DOHH2 (cell line): ENCODE data around the gene LINGO1.

Source experiments
- H3F3A ChIP-seq: fragments of 200-600 bp; sonication (generic), shearing (Covaris generic); 2 replicates; pipeline ENCODE4 v1.6.0; 2016; ENCODE audit warnings: antibody characterized with exemption, mild to moderate bottlenecking; ENCODE audit not compliant: control insufficient read depth, insufficient read depth
- H3K27ac ChIP-seq: fragments of 200-600 bp; sonication (generic); 2 replicates; pipeline ENCODE4 v1.5.1; 2014; ENCODE audit warnings: low read depth, mild to moderate bottlenecking, low read length, moderate library complexity
- H3K27me3 ChIP-seq: fragments of 200-600 bp; sonication (generic); 2 replicates; pipeline ENCODE4 v1.6.1; 2014; ENCODE audit warnings: mild to moderate bottlenecking, low read length, mixed read lengths; ENCODE audit not compliant: control insufficient read depth
- H3K36me3 ChIP-seq: fragments of 200-600 bp; sonication (generic); 2 replicates; pipeline ENCODE4 v1.6.1; 2014; ENCODE audit warnings: mild to moderate bottlenecking, low read length, moderate library complexity, mixed read lengths; ENCODE audit not compliant: control insufficient read depth
- H3K4me1 ChIP-seq: fragments of 200-600 bp; sonication (generic); 2 replicates; pipeline ENCODE4 v1.6.1; 2014; ENCODE audit warnings: mild to moderate bottlenecking, low read length, mixed read lengths; ENCODE audit not compliant: control insufficient read depth
- H3K4me2 ChIP-seq: fragments of 200-600 bp; sonication (generic); 2 replicates; pipeline ENCODE4 v1.6.0; 2014; ENCODE audit warnings: mild to moderate bottlenecking, low read length, moderate library complexity
- H3K4me3 ChIP-seq: fragments of 200-600 bp; sonication (generic); 2 replicates; pipeline ENCODE4 v1.5.1; 2014; ENCODE audit warnings: mild to moderate bottlenecking, low read length, mixed read lengths
- H3K79me2 ChIP-seq: fragments of 200-600 bp; sonication (generic); 2 replicates; pipeline ENCODE4 v1.6.1; 2014; ENCODE audit warnings: mild to moderate bottlenecking, low read length, mixed read lengths; ENCODE audit not compliant: control insufficient read depth
- H3K9me2 ChIP-seq: fragments of 200-600 bp; sonication (generic); replicated peaks from 2 replicates; pipeline ENCODE4 v1.6.1; 2014; ENCODE audit warnings: mild to moderate bottlenecking, low read length, mixed read lengths; ENCODE audit not compliant: control insufficient read depth
- H3K9me3 ChIP-seq: fragments of 200-600 bp; sonication (generic); 2 replicates; pipeline ENCODE4 v1.6.1; 2014; ENCODE audit warnings: antibody characterized with exemption, low read length, mixed read lengths; ENCODE audit not compliant: control insufficient read depth, insufficient read depth
- H4K20me1 ChIP-seq: fragments of 200-600 bp; sonication (generic); 2 replicates; pipeline ENCODE4 v1.6.0; 2014; ENCODE audit warnings: low read depth, mild to moderate bottlenecking, antibody characterized with exemption, low read length, moderate library complexity; ENCODE audit not compliant: control insufficient read depth, insufficient read depth
- EZH2phosphoT487 ChIP-seq: fragments of 200-600 bp; sonication (generic); IDR thresholded peaks from 2 replicates; pipeline ENCODE4 v1.6.1; 2017; ENCODE audit warnings: borderline replicate concordance, mild to moderate bottlenecking, antibody characterized with exemption, low read length, moderate library complexity, mixed read lengths
- TF ChIP-seq, protein P1 (sequence below): fragments of 200-600 bp; sonication (generic); IDR thresholded peaks from one replicate; pipeline ENCODE4 v1.5.1; 2014; ENCODE audit warnings: antibody characterized with exemption, mild to moderate bottlenecking, low read depth, low read length; ENCODE audit not compliant: poor library complexity, severe bottlenecking

Gene LINGO1

DNA sequence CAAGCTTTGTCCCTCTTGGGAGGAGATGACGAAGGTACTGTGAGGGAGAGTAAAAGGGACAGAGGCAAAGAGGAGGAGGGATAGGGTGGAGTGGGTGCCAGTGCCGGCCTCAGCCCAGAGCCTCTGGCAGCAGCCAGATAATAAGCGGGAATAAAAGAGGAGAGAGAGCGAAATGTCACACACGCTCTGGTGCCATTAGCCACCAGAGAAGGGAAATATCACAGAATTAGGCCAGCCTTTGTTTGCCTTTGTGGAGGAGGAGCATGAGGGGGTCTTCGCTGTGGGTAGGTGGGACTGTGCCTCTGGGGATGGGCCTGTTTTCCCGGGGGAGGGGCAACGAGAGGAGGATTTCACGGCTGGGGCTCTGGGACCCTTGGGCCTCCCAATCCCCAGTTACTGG lies 67.8 kb downstream of the LINGO1 start:
- Histone ChIP-seq H3K9me2 (no peaks in the 10 kb centered on the region), H3K27ac (no peak overlapping the region), H3K36me3 (no peaks in the 10 kb centered on the region), H3K4me3 (no peak overlapping the region), H3K4me1 (no peaks in the 10 kb centered on the region), H3K27me3 (peaks cover 4% of the 10 kb centered on the region; the same call in 1 of the 2 replicates), H3K79me2 (no peaks in the 10 kb centered on the region), H3F3A (no peaks in the 10 kb centered on the region), H3K9me3 (no peaks in the 10 kb centered on the region), H4K20me1 (no peaks in the 10 kb centered on the region), H3K4me2 (no peak overlapping the region)
- no peak for TF ChIP-seq EZH2phosphoT487
- TF ChIP-seq, protein P1, sequence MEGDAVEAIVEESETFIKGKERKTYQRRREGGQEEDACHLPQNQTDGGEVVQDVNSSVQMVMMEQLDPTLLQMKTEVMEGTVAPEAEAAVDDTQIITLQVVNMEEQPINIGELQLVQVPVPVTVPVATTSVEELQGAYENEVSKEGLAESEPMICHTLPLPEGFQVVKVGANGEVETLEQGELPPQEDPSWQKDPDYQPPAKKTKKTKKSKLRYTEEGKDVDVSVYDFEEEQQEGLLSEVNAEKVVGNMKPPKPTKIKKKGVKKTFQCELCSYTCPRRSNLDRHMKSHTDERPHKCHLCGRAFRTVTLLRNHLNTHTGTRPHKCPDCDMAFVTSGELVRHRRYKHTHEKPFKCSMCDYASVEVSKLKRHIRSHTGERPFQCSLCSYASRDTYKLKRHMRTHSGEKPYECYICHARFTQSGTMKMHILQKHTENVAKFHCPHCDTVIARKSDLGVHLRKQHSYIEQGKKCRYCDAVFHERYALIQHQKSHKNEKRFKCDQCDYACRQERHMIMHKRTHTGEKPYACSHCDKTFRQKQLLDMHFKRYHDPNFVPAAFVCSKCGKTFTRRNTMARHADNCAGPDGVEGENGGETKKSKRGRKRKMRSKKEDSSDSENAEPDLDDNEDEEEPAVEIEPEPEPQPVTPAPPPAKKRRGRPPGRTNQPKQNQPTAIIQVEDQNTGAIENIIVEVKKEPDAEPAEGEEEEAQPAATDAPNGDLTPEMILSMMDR = no peak

DNA sequence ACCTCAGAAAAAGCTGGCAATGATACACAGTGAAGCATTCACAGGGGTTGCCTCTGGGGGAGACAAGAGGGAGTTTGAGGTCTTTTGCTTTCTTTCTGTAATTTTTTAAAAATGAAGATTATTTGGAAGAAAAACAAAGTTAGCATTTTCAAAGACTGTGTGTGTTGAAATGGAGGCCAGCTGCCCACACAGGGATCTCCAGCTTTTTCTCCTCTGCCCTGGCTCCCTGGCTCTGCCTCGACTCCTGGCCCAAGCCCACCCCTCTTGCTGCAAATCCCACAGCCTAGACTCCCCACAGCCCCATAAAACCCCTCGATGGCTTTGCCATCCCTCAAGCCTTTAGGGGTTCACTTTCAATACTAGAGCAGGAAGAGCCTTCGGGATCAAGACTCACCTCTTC lies 68.4 kb downstream of the LINGO1 start:
- H3K79me2 ChIP-seq = no peaks in the 10 kb centered on the region

DNA sequence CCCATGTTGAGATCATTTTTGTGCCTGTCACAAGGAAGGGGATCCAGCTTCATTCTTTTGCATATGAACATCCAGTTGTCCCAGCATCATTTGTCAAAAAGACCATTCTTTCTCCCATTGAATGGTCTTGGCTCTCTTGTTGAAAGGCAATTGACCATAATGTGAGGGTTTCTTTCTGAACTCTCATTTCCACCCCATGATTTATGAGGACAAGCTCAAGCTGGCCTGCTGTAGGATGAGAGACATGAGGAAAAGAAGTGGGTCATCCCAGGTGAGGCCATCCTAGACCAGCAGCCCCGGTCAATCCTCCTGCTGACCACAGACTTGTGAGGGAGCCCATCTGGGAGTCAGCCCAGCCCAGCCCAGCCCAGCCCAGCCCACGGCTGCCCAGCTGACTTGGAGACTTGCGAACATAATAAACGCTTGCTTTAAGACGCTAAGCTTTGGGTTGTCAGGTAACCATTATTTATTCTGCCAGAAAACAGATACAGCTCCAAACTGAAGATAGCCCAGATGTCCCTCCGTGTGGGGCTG lies 69.0 kb downstream of the LINGO1 start:
- H3K4me3 ChIP-seq = no peak overlapping the region
- TF ChIP-seq, protein P1 = no peak
- no peak for TF ChIP-seq EZH2phosphoT487
- H4K20me1 ChIP-seq = no peaks in the 10 kb centered on the region
- H3K9me2 ChIP-seq = no peaks in the 10 kb centered on the region
- H3K27ac ChIP-seq = no peak overlapping the region
- no peaks in the 10 kb centered on the region for H3K36me3 ChIP-seq
- peaks cover 4% of the 10 kb centered on the region; the same call in 1 of the 2 replicates for H3K27me3 ChIP-seq
- no peaks in the 10 kb centered on the region for H3K79me2 ChIP-seq
- no peaks in the 10 kb centered on the region for H3K4me1 ChIP-seq
- no peak overlapping the region for H3K4me2 ChIP-seq
- H3F3A ChIP-seq = no peaks in the 10 kb centered on the region
- H3K9me3 ChIP-seq = no peaks in the 10 kb centered on the region

More for the DNA sequence above, 68.4 kb downstream of the LINGO1 start:
- Histone ChIP-seq H3K9me3 (no peaks in the 10 kb centered on the region), H3K4me3 (no peak overlapping the region), H4K20me1 (no peaks in the 10 kb centered on the region), H3F3A (no peaks in the 10 kb centered on the region), H3K9me2 (no peaks in the 10 kb centered on the region), H3K27ac (no peak overlapping the region), H3K4me2 (no peak overlapping the region), H3K27me3 (peaks cover 4% of the 10 kb centered on the region; the same call in 1 of the 2 replicates), H3K36me3 (no peaks in the 10 kb centered on the region), H3K4me1 (no peaks in the 10 kb centered on the region)
- TF ChIP-seq, protein P1 = no peak
- no peak for TF ChIP-seq EZH2phosphoT487
